ENCODE results near the gene KLF13.

The KLF13 gene

DNA sequence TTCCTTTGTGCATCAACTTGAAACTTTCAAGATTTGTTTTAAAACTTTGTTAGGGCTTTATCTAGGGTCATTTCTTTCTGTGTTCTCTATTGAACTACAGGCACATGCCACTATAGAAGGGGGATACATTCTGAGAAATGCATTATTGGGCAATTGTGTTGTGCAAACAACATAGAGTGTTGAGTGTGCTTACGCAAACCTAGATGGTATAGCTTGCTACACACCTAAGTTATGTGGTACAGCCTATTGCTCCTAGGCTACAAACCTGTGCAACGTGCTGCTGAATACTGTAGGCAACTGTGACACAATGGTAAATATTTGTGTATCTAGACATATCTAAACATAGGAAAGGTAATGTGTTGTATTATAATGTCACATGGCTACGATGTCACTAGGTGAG is 33.0 kb upstream of the KLF13 start:
- in situ Hi-C loops (cut with HindIII; ENCODE audit: low sequenced_read_pairs) = no loop called here
- no peak overlapping the region for H3K4me3 ChIP-seq (ENCODE audit: low read depth, low read length)
- TF ChIP-seq, protein P1, sequence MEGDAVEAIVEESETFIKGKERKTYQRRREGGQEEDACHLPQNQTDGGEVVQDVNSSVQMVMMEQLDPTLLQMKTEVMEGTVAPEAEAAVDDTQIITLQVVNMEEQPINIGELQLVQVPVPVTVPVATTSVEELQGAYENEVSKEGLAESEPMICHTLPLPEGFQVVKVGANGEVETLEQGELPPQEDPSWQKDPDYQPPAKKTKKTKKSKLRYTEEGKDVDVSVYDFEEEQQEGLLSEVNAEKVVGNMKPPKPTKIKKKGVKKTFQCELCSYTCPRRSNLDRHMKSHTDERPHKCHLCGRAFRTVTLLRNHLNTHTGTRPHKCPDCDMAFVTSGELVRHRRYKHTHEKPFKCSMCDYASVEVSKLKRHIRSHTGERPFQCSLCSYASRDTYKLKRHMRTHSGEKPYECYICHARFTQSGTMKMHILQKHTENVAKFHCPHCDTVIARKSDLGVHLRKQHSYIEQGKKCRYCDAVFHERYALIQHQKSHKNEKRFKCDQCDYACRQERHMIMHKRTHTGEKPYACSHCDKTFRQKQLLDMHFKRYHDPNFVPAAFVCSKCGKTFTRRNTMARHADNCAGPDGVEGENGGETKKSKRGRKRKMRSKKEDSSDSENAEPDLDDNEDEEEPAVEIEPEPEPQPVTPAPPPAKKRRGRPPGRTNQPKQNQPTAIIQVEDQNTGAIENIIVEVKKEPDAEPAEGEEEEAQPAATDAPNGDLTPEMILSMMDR (IDR thresholded peaks at IDR 0.05; ENCODE audit: low read depth, low read length) = no peak
- DNase-seq (ENCODE audit: low read depth, low spot score) = no peak

- H3K4me3 ChIP-seq (ENCODE audit: low read depth, low read length) = no peak overlapping the region
- DNase-seq (ENCODE audit: low read depth, low spot score) = no peak
- TF ChIP-seq, protein P1 (IDR thresholded peaks at IDR 0.05; ENCODE audit: low read depth, low read length) = no peak
- in situ Hi-C loops (cut with HindIII; ENCODE audit: low sequenced_read_pairs) = no loop called here
These were observed 32.6 kb upstream of the KLF13 start for GRCh38 chr15:31294067-31294466.

DNA sequence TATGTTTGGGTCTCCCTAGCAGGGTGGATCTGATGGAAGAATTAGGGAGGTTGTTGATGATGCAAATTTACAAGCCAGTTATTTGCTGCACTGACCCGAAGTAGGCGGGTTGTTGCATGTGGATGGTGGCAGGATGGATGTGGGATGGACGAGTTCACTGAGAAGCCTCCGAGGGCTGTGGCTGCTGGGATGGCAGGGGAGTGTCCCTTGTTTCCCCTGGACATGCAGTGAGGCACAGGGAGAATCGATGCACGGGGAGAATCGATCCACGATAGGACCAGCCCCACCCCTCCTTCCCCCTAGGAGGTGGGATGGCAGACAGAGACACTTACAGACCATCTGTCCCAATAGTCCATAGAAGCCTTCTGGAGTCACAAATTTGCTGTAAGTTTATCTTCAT is 31.0 kb upstream of the KLF13 start:
- in situ Hi-C loops (cut with HindIII; ENCODE audit: low sequenced_read_pairs) = no loop called here
- TF ChIP-seq, protein P1 (IDR thresholded peaks at IDR 0.05; ENCODE audit: low read depth, low read length) = no peak
- no peak overlapping the region for H3K4me3 ChIP-seq (ENCODE audit: low read depth, low read length)
- no peak for DNase-seq (ENCODE audit: low read depth, low spot score)

DNA sequence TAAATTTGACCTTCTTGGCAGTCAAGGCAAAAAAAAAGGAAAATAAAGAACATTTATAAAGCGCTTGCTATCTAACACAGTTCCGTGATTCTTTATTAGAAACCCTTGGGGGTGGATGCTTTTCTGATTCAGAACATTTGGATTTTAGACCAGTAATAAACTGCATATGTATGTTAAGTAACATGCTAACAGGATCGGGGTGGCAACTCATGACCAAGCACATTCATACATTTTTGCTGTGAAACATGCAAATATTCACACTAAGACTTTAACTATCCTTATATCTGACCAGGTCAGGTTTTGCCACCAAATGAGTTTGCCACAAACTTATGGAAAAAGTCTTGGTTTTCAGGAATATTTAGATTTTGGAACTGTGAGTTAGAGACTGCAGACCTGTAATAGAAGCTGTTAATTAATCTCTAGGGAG is 30.4 kb upstream of the KLF13 start:
- H3K4me3 ChIP-seq (ENCODE audit: low read depth, low read length) = no peak overlapping the region
- in situ Hi-C loops (cut with HindIII; ENCODE audit: low sequenced_read_pairs) = no loop called here
- TF ChIP-seq, protein P1 (IDR thresholded peaks at IDR 0.05; ENCODE audit: low read depth, low read length) = no peak
- no peak for DNase-seq (ENCODE audit: low read depth, low spot score)

DNA sequence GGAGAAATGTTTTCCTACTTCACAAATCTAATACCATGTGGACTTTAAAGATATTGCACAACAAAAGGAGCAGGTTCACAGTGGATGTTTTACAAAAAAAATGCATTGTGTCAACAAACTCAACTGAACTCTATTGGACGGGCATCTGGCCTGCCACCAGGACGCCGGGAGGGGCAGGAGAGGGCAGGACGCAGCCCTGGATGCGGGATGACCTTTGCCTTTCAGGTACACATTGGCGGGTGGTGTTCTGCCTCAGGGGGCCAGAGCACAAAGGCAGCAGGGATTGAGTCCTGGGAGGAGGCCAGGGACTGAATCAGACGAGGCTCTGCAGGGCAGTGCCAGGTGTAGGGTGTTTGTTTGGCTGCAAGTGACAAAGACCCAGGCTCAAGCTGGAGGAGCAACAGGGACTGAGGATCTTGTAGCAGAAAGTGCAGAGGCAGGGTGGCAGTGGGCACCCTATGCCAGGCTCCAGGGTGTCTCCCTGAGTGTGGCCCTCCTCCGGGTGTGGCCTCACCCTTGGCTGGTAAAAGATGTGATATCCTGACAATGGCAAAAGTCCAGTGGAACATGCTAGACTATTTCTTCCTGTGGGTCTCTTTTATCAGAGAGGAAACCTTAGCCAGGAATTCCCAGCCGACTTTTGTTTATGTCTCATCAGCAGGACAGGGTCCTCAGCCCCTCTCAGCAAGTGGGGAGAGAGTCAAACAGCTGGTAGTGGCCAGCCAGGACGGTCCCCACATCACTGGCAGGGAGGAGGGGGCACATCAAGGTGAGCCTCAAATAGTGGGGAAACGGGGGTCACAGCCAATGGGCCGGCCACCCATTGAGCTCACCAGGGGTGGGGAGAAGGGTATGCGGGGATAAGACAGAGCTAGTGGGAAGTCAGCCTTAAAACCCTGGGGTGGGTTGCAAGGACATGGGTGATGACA is 29.7 kb upstream of the KLF13 start:
- no peak for DNase-seq (ENCODE audit: low read depth, low spot score)
- TF ChIP-seq, protein P1 (IDR thresholded peaks at IDR 0.05; ENCODE audit: low read depth, low read length) = no peak
- in situ Hi-C loops (cut with HindIII; ENCODE audit: low sequenced_read_pairs) = no loop called here
- no peak overlapping the region for H3K4me3 ChIP-seq (ENCODE audit: low read depth, low read length)

DNA sequence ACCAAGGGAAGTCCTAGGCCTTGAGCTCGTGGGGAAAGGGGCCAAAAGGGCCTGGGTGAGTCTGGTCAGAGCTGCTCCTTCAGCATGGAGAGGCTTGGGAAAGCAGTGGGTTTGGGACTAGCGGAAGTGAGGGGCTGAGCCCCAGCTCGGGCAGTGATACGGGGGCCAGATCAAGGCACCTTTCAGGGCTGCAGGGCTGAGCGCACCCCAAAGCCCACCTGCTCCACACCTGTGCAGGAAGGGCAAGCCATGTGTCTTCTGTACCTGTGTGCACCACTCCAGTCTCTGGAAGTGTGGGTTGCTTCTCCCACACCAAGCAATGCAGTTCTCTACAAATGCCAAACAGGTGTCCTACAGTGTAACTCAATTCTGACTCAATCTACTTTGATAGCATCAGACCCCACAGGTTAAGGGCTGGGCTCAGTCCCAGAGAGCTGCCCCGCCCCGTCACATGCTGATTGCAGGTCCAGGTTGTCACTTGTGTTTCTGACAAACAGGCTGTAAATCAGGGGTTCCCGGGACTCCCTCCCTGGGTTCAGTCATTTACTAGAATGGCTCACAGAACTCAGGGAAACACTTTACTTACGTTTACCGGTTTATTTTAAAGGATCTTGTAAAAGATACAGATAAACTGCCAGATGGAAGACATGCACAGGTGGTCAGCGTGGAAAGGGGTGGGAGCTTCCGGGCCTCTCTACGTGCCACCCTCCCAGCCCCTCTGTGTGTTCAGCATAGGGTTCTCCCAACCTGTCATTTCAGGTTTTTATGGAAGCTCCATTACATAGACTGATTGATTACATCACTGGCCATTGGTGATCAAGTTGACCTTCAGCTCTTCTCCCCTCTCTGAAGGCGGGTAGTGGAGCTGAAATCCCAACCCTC is 28.8 kb upstream of the KLF13 start:
- no peak for DNase-seq (ENCODE audit: low read depth, low spot score)
- TF ChIP-seq, protein P1 (IDR thresholded peaks at IDR 0.05; ENCODE audit: low read depth, low read length) = no peak
- in situ Hi-C loops (cut with HindIII; ENCODE audit: low sequenced_read_pairs) = no loop called here
- no peak overlapping the region for H3K4me3 ChIP-seq (ENCODE audit: low read depth, low read length)
